AG10803 (cell line): ENCODE measurements around the gene DPP4.

Experiments
- DNase-seq: peaks from one replicate; pipeline ENCODE4 v3.0.0; 2010; ENCODE audit warnings: low read depth
- H3K4me3 ChIP-seq: 2 replicates; pipeline ENCODE4 v1.5.1; 2011; ENCODE audit warnings: mild to moderate bottlenecking, low read length, control low read depth
- TF ChIP-seq, protein P1 (sequence below): conservative IDR thresholded peaks from 2 replicates; pipeline ENCODE4 v1.5.1; 2011; ENCODE audit warnings: mild to moderate bottlenecking, low read length, control low read depth, inconsistent platforms

DPP4 gene

DNA sequence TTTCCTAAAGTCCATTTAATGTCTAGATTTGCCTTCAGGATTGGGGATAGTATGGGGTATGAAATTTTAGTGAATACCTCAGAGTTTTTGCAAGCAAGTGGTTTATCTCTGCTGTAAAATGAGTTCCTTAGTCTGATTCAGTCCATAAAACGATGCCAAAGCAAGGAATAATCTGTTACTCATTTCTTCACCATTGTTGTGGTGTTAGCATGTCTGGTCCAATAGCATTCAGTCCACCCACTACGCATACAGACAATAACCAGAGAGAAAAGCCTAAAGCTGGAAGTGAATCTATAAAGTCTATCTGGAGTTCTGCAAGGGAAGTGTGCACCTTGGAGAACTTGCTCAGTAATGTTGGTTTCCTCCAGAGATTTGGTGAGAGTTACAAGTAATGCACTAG lies 12.9 kb upstream of the DPP4 start:
- peak; percentile 78 for DNase-seq
- TF ChIP-seq, protein P1, sequence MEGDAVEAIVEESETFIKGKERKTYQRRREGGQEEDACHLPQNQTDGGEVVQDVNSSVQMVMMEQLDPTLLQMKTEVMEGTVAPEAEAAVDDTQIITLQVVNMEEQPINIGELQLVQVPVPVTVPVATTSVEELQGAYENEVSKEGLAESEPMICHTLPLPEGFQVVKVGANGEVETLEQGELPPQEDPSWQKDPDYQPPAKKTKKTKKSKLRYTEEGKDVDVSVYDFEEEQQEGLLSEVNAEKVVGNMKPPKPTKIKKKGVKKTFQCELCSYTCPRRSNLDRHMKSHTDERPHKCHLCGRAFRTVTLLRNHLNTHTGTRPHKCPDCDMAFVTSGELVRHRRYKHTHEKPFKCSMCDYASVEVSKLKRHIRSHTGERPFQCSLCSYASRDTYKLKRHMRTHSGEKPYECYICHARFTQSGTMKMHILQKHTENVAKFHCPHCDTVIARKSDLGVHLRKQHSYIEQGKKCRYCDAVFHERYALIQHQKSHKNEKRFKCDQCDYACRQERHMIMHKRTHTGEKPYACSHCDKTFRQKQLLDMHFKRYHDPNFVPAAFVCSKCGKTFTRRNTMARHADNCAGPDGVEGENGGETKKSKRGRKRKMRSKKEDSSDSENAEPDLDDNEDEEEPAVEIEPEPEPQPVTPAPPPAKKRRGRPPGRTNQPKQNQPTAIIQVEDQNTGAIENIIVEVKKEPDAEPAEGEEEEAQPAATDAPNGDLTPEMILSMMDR, result no peak
- H3K4me3 ChIP-seq, result no peak overlapping the region

DNA sequence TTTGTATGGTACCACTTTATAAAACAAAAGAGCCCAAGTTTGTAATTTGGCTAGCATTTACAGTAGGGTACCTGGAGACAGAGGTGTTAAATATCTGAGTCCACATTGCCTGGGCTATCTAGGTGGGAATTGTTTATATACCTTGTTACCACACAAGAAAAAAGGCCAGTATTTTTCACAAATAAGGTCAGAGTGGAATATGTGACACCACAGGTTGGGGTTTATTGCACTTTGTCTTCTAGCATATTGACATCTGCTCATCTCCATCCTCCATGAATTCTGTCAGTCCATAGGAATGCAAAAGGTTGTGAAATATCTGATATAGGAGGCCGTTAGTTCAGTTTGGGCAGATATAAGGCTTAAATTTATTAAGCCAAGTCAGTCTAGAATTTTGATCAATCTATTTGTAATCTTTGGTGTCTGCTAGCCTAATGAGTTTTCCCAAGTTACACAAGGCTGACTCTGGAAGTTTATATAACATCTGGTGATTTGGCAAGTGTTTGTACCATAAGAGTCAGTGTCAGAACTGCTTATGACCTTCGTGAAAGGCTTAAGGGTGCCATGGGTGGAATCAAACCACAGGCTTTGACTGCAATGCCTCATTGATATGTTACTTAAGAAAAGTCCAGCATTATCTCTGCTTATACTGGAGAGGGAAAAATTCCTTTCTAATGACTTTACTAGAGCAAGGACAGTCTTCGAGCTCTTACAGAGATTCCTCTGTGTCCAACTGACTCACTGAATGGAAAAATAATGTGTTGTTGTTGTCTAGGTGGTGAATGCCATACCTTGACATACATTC lies 11.3 kb upstream of the DPP4 start:
- DNase-seq, result peak; percentile 98
- H3K4me3 ChIP-seq, result no peak overlapping the region
- TF ChIP-seq, protein P1, result no peak

DNA sequence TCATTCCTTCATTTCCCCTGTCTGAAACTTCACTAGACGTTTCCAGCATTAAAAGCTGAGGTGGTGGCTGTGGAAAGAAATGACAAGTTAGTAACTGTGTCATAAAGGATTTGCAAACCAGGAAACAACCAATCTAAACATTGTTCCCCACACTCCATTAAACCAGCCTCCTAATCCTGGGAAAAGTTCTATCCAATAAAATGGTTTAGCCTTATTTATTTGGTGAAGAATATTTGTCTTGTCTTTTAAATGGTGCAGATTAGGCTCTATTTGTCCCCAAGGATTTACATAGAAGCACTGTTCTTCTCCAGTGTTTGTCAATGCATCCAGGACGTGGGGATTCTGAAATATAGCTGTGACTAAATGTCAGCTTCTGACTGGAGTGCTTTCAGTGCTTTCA lies 10.5 kb upstream of the DPP4 start:
- H3K4me3 ChIP-seq, result no peak overlapping the region
- TF ChIP-seq, protein P1, result no peak
- DNase-seq, result no peak

DNA sequence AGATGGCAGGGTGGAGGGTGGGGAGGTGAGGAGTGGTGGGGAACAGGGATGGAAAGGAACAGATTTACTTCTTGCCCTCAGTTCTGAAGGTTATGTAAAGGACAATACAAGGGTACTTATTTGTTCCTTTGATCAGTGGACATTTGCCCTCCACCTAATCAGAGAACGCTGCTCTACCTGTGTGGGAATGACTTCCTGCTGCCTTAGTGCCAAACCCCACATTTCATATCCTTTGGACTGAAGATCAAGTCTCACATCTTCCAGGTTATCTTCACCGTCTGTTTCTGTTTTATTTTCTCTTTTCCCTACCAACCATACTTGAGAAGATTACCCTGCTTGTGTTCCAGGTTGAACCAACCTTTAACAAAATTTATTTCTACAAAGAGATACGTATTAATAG lies 8.7 kb upstream of the DPP4 start:
- DNase-seq, result no peak
- TF ChIP-seq, protein P1, result no peak
- no peak overlapping the region for H3K4me3 ChIP-seq

DNA sequence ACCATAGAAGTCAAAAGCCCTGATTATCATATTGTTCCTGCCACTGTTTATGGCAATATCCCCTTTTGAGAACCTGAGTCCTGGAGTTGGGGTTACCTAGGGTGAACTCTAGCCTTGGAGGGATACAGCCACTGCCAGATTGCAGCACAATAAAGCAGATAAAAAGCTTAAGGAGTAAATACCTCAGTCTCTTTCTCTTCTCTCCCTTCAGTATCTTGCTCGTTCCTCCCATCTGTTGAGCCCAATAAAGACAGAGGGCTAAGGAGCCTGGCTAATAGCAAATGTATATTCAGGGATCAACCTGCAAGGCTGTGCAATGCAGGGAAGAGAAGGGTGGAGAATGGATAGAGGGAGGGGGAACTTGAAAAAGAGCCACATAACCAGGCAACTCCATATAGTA lies 8.0 kb upstream of the DPP4 start:
- H3K4me3 ChIP-seq, result no peak overlapping the region
- TF ChIP-seq, protein P1, result no peak
- no peak for DNase-seq

DNA sequence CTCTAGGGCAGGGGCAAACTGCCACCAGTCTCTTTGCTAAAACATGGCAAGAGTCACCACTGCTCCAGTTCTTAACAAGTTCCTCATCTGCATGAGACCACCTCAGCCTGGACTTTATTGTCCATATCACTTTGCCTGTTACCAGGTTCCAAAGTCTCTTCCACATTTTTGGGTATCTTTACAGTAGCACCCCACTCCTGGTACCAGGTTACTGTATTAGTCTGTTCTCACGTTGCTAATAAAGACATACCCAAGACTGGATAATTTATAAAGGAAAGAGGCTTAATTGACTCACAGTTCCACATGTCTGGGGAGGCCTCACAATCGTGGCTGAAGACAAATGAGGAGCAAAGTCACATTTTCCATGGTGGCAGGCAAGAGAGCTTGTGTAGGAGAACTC lies 5.5 kb upstream of the DPP4 start:
- H3K4me3 ChIP-seq, result no peak overlapping the region
- no peak for DNase-seq
- TF ChIP-seq, protein P1, result no peak

DNA sequence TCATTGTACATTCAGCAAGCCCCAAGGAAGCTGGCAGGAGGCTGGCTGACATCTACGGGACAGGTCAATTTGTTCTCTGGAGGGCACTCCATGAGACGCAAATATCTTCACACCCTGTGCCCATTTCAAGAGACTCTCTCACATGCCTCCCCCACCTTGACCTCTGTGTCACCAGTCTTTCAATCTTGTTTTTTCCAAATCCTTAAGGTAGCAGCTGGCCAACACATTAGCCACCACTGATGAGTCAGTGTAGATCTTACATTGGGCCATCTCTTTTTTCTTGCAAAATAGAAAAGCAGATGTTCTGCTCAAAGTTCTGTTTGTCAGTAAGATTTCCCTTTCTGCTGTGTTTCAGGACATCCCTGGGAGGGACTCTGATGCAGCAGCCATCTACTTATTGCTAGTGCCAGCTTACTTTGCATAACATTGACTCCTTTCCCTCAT lies 1.7 kb upstream of the DPP4 start:
- TF ChIP-seq, protein P1, result no peak
- no peak overlapping the region for H3K4me3 ChIP-seq
- DNase-seq, result peak; percentile 84
